Stomach (tissue), 4 donors: ENCODE data around the gene NAPG.

ENCODE experiments used
- EP300 ChIP-seq: sonication (generic); formaldehyde crosslinking; IDR thresholded peaks from one replicate; pipeline ENCODE4 v1.6.1; 2017; ENCODE audit warnings: antibody characterized with exemption
- POLR2A ChIP-seq, 4 donors: fragments of 450-650 bp; IDR thresholded peaks; one replicate each; pipeline ENCODE4 v1.6.1; 2016; ENCODE audit warnings: antibody characterized with exemption in 4 of 4, control low read depth in 2 of 4, mild to moderate bottlenecking in 1 of 4, moderate library complexity in 1 of 4
- POLR2AphosphoS5 ChIP-seq, 3 donors: sonication (generic); formaldehyde crosslinking; IDR thresholded peaks; one replicate each; pipeline ENCODE4 v1.6.1; 2016; ENCODE audit warnings: antibody characterized with exemption in 3 of 3
- TF ChIP-seq, protein P1 (sequence below), 7 experiments: fragments of 450-650 bp in 4 of 7; fragments of 200-600 bp in 3 of 7; sonication (generic) in 3 of 7; IDR thresholded peaks; one replicate each; pipeline ENCODE4 v1.5.1; 2016 to 2019; ENCODE audit warnings: antibody characterized with exemption in 7 of 7, control low read depth in 2 of 7, mild to moderate bottlenecking in 1 of 7

- TF ChIP-seq, protein P1, sequence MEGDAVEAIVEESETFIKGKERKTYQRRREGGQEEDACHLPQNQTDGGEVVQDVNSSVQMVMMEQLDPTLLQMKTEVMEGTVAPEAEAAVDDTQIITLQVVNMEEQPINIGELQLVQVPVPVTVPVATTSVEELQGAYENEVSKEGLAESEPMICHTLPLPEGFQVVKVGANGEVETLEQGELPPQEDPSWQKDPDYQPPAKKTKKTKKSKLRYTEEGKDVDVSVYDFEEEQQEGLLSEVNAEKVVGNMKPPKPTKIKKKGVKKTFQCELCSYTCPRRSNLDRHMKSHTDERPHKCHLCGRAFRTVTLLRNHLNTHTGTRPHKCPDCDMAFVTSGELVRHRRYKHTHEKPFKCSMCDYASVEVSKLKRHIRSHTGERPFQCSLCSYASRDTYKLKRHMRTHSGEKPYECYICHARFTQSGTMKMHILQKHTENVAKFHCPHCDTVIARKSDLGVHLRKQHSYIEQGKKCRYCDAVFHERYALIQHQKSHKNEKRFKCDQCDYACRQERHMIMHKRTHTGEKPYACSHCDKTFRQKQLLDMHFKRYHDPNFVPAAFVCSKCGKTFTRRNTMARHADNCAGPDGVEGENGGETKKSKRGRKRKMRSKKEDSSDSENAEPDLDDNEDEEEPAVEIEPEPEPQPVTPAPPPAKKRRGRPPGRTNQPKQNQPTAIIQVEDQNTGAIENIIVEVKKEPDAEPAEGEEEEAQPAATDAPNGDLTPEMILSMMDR (IDR thresholded peaks at IDR 0.05) = no peak
- TF ChIP-seq POLR2A (IDR thresholded peaks at IDR 0.05) (no peak), EP300 (no peak), POLR2AphosphoS5 (IDR thresholded peaks at IDR 0.05) (no peak)
These were observed 37.8 kb upstream of the NAPG start for GRCh38 chr18:10488017-10488416.
